ENCODE data around the gene XK. TPM values are rescaled to one million over a fixed set of nuclear protein-coding genes. Genes with fewer than 3 reads are reported as not detected.

XK gene, protein sequence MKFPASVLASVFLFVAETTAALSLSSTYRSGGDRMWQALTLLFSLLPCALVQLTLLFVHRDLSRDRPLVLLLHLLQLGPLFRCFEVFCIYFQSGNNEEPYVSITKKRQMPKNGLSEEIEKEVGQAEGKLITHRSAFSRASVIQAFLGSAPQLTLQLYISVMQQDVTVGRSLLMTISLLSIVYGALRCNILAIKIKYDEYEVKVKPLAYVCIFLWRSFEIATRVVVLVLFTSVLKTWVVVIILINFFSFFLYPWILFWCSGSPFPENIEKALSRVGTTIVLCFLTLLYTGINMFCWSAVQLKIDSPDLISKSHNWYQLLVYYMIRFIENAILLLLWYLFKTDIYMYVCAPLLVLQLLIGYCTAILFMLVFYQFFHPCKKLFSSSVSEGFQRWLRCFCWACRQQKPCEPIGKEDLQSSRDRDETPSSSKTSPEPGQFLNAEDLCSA
- under 1 TPM in 4 of 5 donors, not detected in 1; 0.10 to 0.18 (median 0.12) TPM for total RNA-seq
- 0.20 TPM for total RNA-seq (2013)
- 0 to 0.61 (median 0.18) reads per million in 29 experiments for total RNA-seq

DNA sequence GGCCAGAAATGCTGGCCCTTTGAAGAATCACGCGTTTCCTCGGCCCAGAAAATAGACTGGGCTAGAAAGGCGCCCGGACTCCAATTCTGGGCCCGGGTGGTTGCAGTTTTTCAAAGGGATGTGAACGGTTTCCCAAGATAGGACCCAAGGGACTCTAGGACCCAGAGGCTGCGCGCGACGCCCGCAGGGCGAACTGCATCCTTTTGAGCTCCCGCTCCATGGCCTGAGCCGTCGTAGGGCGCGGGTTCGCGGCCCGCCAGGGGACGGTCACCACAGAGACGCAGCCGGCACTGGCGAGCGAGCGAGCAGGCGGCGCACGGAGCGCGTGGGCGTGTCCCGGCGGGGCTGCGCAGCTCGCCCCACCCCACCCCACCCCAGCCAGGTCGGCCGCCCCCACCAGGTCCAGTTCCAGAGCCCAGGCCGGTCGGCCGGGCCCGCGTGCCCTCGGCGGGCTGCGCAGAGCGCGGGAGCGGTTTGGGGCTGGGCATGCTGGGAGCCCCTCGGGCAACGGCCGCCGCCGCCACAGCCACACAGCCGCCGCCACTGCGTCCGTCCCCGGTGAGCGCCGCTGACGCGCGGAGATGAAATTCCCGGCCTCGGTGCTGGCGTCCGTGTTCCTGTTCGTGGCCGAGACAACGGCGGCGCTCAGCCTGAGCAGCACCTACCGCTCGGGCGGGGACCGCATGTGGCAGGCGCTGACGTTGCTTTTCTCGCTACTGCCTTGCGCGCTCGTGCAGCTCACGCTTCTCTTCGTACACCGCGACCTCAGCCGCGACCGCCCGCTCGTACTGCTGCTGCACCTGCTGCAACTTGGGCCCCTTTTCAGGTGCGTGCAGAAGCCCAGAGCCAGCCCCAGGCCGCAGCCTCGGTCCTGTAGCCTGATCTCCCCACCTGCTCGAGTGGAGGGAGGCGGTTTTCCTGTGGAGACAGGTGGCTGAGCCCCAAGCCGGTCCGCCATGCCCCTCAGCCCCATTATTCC lies at the start of gene XK:
Gene XK, plus strand, starts transcription at position 411 of the 979 bp plus-strand sequence. Its CDS starts 171 bp downstream, at position 582.
- Mint-ChIP-seq H3K27ac (no peak within 1 kb of the TSS), H3K36me3 (no peaks in the 10 kb centered on the region), H3K4me3 (peak within 1 kb of the TSS; percentile 66 to 70 (median 69)), H3K27me3 (peaks cover 2 to 24% of the 10 kb centered on the region in 2 donors), H3K9me3 (no peaks in the 10 kb centered on the region), H3K4me1 (peaks cover 0 to 7% (median 6%) of the 10 kb centered on the region in 3 donors)
- Histone ChIP-seq H3K27ac (ENCODE audit: low read length) (no peak within 1 kb of the TSS), H3K9me3 (no peaks in the 10 kb centered on the region), H3K27me3 (replicated peaks in 1 of 2; ENCODE audit: control insufficient read depth in 2 of 2, extremely low read depth in 1 of 2, insufficient read depth in 2 of 2, low read length in 1 of 2) (peaks cover 0 to 7% of the 10 kb centered on the region in 2 experiments), H3K36me3 (ENCODE audit: control insufficient read depth in 2 of 2, extremely low read depth in 1 of 2, insufficient read depth in 1 of 2, low read length in 1 of 2) (no peaks in the 10 kb centered on the region), H3K4me1 (ENCODE audit: control insufficient read depth in 1 of 2, extremely low read depth in 1 of 2, insufficient read depth in 2 of 2, low read length in 2 of 2) (peaks cover 0 to 8% of the 10 kb centered on the region in 2 experiments), H3K4me3 (ENCODE audit: control insufficient read depth in 1 of 2, extremely low read depth in 1 of 2, low read length in 1 of 2) (peak within 1 kb of the TSS; percentile 28 to 48)
- POLR2A ChIA-PET, result no interaction called here
- peak; percentile 43 to 81 (median 74) for ATAC-seq (replicated peaks in 1 of 4)
- CTCF ChIA-PET, result no interaction called here
- DNase-seq, result peak in 29 of 35 experiments; percentile 2 to 46 (median 13)
- 1% methylated on average over 61 of the region's 100 CpGs for WGBS (ENCODE audit: insufficient coverage)

DNA sequence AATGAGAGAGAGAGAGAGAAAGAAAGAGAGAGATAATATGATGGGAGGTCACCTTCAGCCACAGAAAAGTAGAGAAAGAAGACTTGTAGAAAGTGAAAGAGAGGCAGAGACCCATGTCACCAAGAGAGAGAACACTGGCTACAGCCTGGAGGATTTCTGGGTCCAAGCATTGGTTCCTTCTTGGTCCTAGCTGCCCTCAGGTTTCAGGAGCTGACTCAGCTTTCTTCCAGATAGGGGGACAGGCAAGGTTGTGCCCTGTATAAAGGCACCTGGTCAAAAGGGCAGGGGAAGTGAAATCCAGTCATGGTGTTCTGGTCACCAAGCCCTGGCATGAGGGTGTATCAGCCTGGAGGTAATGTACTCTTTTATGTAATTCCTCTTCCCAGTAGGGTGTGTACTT lies 47.5 kb upstream of the XK start:
- Mint-ChIP-seq H3K36me3 (no peaks in the 10 kb centered on the region), H3K4me3 (no peak overlapping the region), H3K27ac (no peak overlapping the region), H3K9me3 (no peaks in the 10 kb centered on the region), H3K4me1 (no peaks in the 10 kb centered on the region), H3K27me3 (peaks cover 3 to 16% of the 10 kb centered on the region in 2 donors)
- Histone ChIP-seq H3K27ac (ENCODE audit: low read length) (no peak overlapping the region), H3K36me3 (ENCODE audit: control insufficient read depth in 2 of 2, extremely low read depth in 1 of 2, insufficient read depth in 1 of 2, low read length in 1 of 2) (no peaks in the 10 kb centered on the region), H3K9me3 (no peaks in the 10 kb centered on the region), H3K4me1 (ENCODE audit: control insufficient read depth in 1 of 2, extremely low read depth in 1 of 2, insufficient read depth in 2 of 2, low read length in 2 of 2) (no peaks in the 10 kb centered on the region), H3K4me3 (ENCODE audit: control insufficient read depth in 1 of 2, extremely low read depth in 1 of 2, low read length in 1 of 2) (no peak overlapping the region), H3K27me3 (replicated peaks in 1 of 2; ENCODE audit: control insufficient read depth in 2 of 2, extremely low read depth in 1 of 2, insufficient read depth in 2 of 2, low read length in 1 of 2) (no peaks in the 10 kb centered on the region)
- ChIA-PET CTCF (interaction anchor here in 1 of 2 donors (0.7 kb wide), 1 partner anchor 28 kb away, joined by 3 read pairs; no protein-coding TSS in a partner anchor), POLR2A (no interaction called here)
- DNase-seq (no peak), ATAC-seq (replicated peaks in 1 of 4) (no peak)

DNA sequence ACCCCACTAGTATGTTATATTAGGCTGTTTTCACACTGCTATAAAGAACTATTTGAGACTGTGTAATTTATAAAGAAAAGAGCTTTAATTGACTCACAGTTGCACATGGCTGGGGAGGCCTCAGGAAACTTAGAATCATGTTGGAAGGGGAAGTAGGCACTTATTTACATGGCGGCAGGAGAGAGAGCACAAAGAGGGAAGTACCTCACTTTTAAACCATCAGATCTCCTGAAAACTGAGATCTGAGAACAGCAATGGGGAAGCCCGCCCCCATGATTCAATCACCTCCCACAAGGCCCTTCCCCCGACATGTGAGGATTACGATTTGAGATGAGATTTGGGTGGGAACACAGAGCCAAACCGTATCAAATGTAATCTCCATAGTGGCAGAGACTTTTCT lies 45.4 kb upstream of the XK start:
- Mint-ChIP-seq H3K36me3 (no peaks in the 10 kb centered on the region), H3K9me3 (no peaks in the 10 kb centered on the region), H3K4me1 (no peaks in the 10 kb centered on the region), H3K27me3 (peaks cover 3 to 16% of the 10 kb centered on the region in 2 donors), H3K27ac (no peak overlapping the region), H3K4me3 (no peak overlapping the region)
- Histone ChIP-seq H3K4me1 (ENCODE audit: control insufficient read depth in 1 of 2, extremely low read depth in 1 of 2, insufficient read depth in 2 of 2, low read length in 2 of 2) (no peaks in the 10 kb centered on the region), H3K27ac (ENCODE audit: low read length) (no peak overlapping the region), H3K9me3 (no peaks in the 10 kb centered on the region), H3K36me3 (ENCODE audit: control insufficient read depth in 2 of 2, extremely low read depth in 1 of 2, insufficient read depth in 1 of 2, low read length in 1 of 2) (no peaks in the 10 kb centered on the region), H3K27me3 (replicated peaks in 1 of 2; ENCODE audit: control insufficient read depth in 2 of 2, extremely low read depth in 1 of 2, insufficient read depth in 2 of 2, low read length in 1 of 2) (no peaks in the 10 kb centered on the region), H3K4me3 (ENCODE audit: control insufficient read depth in 1 of 2, extremely low read depth in 1 of 2, low read length in 1 of 2) (no peak overlapping the region)
- WGBS (ENCODE audit: insufficient coverage), result no CpG with 5 or more reads among the region's 5 CpGs
- no peak for DNase-seq
- ChIA-PET CTCF (no interaction called here), POLR2A (no interaction called here)
- ATAC-seq (replicated peaks in 1 of 4), result no peak

DNA sequence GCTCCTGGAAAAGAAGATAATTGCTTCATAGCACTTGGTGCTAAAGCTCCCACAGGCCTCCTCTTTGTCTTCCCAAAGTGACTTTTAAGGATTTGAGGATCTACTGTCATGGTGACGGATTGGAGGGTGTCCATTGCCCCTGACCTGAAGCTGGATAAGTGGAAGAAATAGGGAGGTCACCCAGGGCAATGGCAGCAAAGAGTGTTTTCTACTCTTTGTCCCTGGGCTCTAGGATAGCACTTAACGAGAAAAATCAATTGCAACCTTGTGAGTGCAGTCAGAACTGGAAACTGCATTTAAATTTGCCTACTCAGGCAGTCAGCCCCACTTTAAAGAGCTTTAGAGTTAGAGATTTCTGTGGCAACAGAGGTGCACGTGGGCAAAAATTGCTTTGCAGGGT lies 43.7 kb upstream of the XK start:
- H3K27ac Mint-ChIP-seq, result no peak overlapping the region
- DNase-seq (no peak), ATAC-seq (replicated peaks in 1 of 4) (no peak)
- WGBS (ENCODE audit: insufficient coverage), result no CpG with 5 or more reads among the region's 3 CpGs
- H3K4me3 Mint-ChIP-seq, result no peak overlapping the region
- no peaks in the 10 kb centered on the region for H3K4me1 Mint-ChIP-seq
- H3K9me3 Mint-ChIP-seq, result no peaks in the 10 kb centered on the region
- H3K27me3 Mint-ChIP-seq, result peaks cover 3 to 16% of the 10 kb centered on the region in 2 donors
- no peaks in the 10 kb centered on the region for H3K36me3 Mint-ChIP-seq
- Histone ChIP-seq H3K36me3 (ENCODE audit: control insufficient read depth in 2 of 2, extremely low read depth in 1 of 2, insufficient read depth in 1 of 2, low read length in 1 of 2) (no peaks in the 10 kb centered on the region), H3K4me1 (ENCODE audit: control insufficient read depth in 1 of 2, extremely low read depth in 1 of 2, insufficient read depth in 2 of 2, low read length in 2 of 2) (no peaks in the 10 kb centered on the region), H3K27ac (ENCODE audit: low read length) (no peak overlapping the region), H3K27me3 (replicated peaks in 1 of 2; ENCODE audit: control insufficient read depth in 2 of 2, extremely low read depth in 1 of 2, insufficient read depth in 2 of 2, low read length in 1 of 2) (no peaks in the 10 kb centered on the region), H3K4me3 (ENCODE audit: control insufficient read depth in 1 of 2, extremely low read depth in 1 of 2, low read length in 1 of 2) (no peak overlapping the region), H3K9me3 (no peaks in the 10 kb centered on the region)
- ChIA-PET POLR2A (no interaction called here), CTCF (no interaction called here)

DNA sequence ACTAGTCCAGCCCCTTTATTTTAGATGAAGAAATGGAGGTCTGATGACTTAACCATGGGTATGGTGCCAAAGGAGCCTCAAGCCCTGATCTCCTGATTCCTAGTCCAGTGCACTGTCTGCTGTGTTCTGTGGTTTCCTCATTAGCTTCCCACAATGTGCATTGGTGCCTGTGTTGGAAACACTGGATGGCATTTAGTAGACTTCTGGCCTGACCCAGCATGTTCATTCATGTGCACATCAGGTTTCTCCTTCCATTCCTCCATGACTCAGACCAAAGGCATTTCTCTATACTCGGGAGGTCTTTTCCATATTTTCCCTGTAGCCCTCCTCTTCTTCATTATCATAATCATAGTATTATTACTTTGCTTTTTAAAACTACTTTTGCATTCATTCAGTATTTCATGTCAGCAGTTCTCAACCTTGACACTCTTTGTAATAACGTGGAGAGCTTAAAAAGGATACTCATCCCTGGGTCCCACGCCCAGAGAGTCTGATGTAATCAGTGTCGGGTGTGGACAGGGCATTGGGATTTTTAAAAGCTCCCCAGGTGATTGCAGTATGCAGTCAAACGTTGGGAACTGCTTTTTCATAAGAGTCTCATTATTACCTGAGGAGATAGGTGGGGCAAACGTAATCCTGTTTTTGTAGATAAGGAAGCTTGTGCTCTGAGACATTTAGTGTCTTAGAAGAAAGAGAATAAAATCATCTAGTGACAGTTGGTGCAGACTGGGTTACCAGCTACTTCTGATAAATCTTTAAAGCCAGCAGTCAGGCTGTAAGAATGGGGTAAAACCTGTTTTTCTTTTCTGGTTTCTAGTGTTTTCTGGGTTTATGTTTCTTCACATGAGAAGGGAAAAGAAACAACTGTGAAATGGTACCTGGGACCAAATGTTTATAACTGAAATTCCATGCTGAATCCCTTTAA lies 40.9 kb upstream of the XK start:
- no peaks in the 10 kb centered on the region for H3K27me3 ChIP-seq (replicated peaks in 1 of 2; ENCODE audit: control insufficient read depth in 2 of 2, extremely low read depth in 1 of 2, insufficient read depth in 2 of 2, low read length in 1 of 2)
- H3K27me3 Mint-ChIP-seq, result peaks cover 0 to 15% of the 10 kb centered on the region in 2 donors
- DNase-seq, result no peak
- ATAC-seq (replicated peaks in 1 of 4), result no peak
- no peaks in the 10 kb centered on the region for H3K36me3 Mint-ChIP-seq
- H3K4me1 Mint-ChIP-seq, result no peaks in the 10 kb centered on the region
- H3K4me3 Mint-ChIP-seq, result no peak overlapping the region
- H3K9me3 Mint-ChIP-seq, result peaks cover 0 to 3% (median 0%) of the 10 kb centered on the region in 3 donors
- WGBS (ENCODE audit: insufficient coverage), result 82% methylated on average over 5 of the region's 6 CpGs
- H3K4me1 ChIP-seq (ENCODE audit: control insufficient read depth in 1 of 2, extremely low read depth in 1 of 2, insufficient read depth in 2 of 2, low read length in 2 of 2), result no peaks in the 10 kb centered on the region
- H3K27ac Mint-ChIP-seq, result no peak overlapping the region
- ChIA-PET POLR2A (no interaction called here), CTCF (no interaction called here)
- H3K4me3 ChIP-seq (ENCODE audit: control insufficient read depth in 1 of 2, extremely low read depth in 1 of 2, low read length in 1 of 2), result no peak overlapping the region
- no peak overlapping the region for H3K27ac ChIP-seq (ENCODE audit: low read length)
- no peaks in the 10 kb centered on the region for H3K36me3 ChIP-seq (ENCODE audit: control insufficient read depth in 2 of 2, extremely low read depth in 1 of 2, insufficient read depth in 1 of 2, low read length in 1 of 2)
- H3K9me3 ChIP-seq, result no peaks in the 10 kb centered on the region

DNA sequence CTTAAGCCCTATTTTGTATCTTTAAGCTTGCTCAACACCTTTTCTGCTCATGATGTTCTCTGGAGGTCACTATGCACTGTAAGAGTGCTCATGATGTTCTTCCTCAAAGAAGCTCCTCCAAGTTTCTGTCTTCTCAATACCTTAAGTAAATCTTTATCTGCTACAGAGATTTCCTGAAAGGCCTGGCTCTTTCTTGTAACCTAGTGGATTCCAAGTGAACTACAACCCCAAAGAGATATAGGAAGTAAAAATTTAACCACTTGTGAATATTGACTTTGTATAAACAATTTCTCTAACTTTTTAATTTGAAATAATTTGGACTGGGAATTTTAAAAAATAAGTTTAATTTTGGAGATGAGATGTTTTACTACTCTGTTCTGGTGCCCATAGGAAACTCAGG lies 39.3 kb upstream of the XK start:
- H3K4me3 Mint-ChIP-seq, result no peak overlapping the region
- Histone ChIP-seq H3K9me3 (no peaks in the 10 kb centered on the region), H3K27me3 (replicated peaks in 1 of 2; ENCODE audit: control insufficient read depth in 2 of 2, extremely low read depth in 1 of 2, insufficient read depth in 2 of 2, low read length in 1 of 2) (no peaks in the 10 kb centered on the region), H3K4me1 (ENCODE audit: control insufficient read depth in 1 of 2, extremely low read depth in 1 of 2, insufficient read depth in 2 of 2, low read length in 2 of 2) (no peaks in the 10 kb centered on the region), H3K4me3 (ENCODE audit: control insufficient read depth in 1 of 2, extremely low read depth in 1 of 2, low read length in 1 of 2) (no peak overlapping the region), H3K27ac (ENCODE audit: low read length) (no peak overlapping the region), H3K36me3 (ENCODE audit: control insufficient read depth in 2 of 2, extremely low read depth in 1 of 2, insufficient read depth in 1 of 2, low read length in 1 of 2) (no peaks in the 10 kb centered on the region)
- no peak overlapping the region for H3K27ac Mint-ChIP-seq
- H3K36me3 Mint-ChIP-seq, result no peaks in the 10 kb centered on the region
- ATAC-seq (replicated peaks in 1 of 4), result no peak
- no peak for DNase-seq
- H3K9me3 Mint-ChIP-seq, result peaks cover 0 to 3% (median 0%) of the 10 kb centered on the region in 3 donors
- peaks cover 0 to 6% of the 10 kb centered on the region in 2 donors for H3K27me3 Mint-ChIP-seq
- ChIA-PET CTCF (no interaction called here), POLR2A (no interaction called here)
- no peaks in the 10 kb centered on the region for H3K4me1 Mint-ChIP-seq
